B cell (primary cell): ENCODE results near the gene TSC22D2. TPM values are rescaled to one million over a fixed set of nuclear protein-coding genes. Genes with fewer than 3 reads are reported as not detected.

Source experiments
- ATAC-seq: fragments of 200-7000 bp; cut with Tn5 transposase; one replicate; pipeline ENCODE4 v1.10.0; 2021; ENCODE audit warnings: low read depth, mild to moderate bottlenecking, moderate number of reproducible peaks, moderate library complexity
- CTCF ChIA-PET: fragments of 350-600 bp; sonication (Branson Sonifier 250); formaldehyde crosslinking; loops from one replicate; lab custom pipeline; 2021; ENCODE audit warnings: antibody characterized with exemption, inconsistent platforms; lab: Charles Lee
- POLR2A ChIA-PET: fragments of 350-600 bp; sonication (Branson Sonifier 250); formaldehyde crosslinking; loops from one replicate; lab custom pipeline; 2021; ENCODE audit warnings: antibody characterized with exemption; lab: Charles Lee
- DNase-seq: peaks from one replicate; pipeline ENCODE4 v3.0.0; 2013
- H2AFZ ChIP-seq: 2 replicates; pipeline ENCODE4 v1.6.1; 2012; ENCODE audit warnings: mild to moderate bottlenecking, low read depth, low read length; ENCODE audit not compliant: insufficient read depth, poor library complexity, severe bottlenecking
- H3K27ac ChIP-seq, 2 donors: 1 replicate in 1 of 2; 2 replicates in 1 of 2; pipeline ENCODE4 v1.5.1; 2012 to 2013; ENCODE audit warnings: low read length in 2 of 2, mild to moderate bottlenecking in 2 of 2, moderate library complexity in 1 of 2
- H3K27me3 ChIP-seq, 4 experiments: fragments of 200-600 bp in 1 of 4; sonication (generic) in 1 of 4; replicated peaks in 1 of 4; 1 replicate in 2 of 4; 2 replicates in 2 of 4; pipeline versions ENCODE4 v1.6.1 to v1.7.0; 2013 to 2016; ENCODE audit warnings: low read length in 3 of 4, mild to moderate bottlenecking in 2 of 4, mixed read lengths in 1 of 4, moderate library complexity in 1 of 4; ENCODE audit not compliant: insufficient read depth in 4 of 4, control insufficient read depth in 3 of 4; ENCODE audit errors: control extremely low read depth in 1 of 4
- H3K36me3 ChIP-seq, 2 experiments: replicated peaks in 1 of 2; 1 replicate in 1 of 2; 2 replicates in 1 of 2; pipeline versions ENCODE4 v1.6.1 to v1.7.1; 2013; ENCODE audit warnings: low read length in 1 of 2; ENCODE audit not compliant: insufficient read depth in 2 of 2, control insufficient read depth in 1 of 2; ENCODE audit errors: control extremely low read depth in 1 of 2, extremely low read depth in 1 of 2
- H3K4me1 ChIP-seq, 2 donors: fragments of 200-600 bp in 1 of 2; sonication (generic) in 1 of 2; 1 replicate in 1 of 2; 2 replicates in 1 of 2; pipeline versions ENCODE4 v1.5.1 to v1.6.1; 2013 to 2017; ENCODE audit warnings: low read length in 2 of 2; ENCODE audit not compliant: control insufficient read depth in 2 of 2, insufficient read depth in 2 of 2
- H3K4me2 ChIP-seq: replicated peaks from 2 replicates; pipeline ENCODE3; 2012; ENCODE audit warnings: mild to moderate bottlenecking, low read depth, low read length; ENCODE audit not compliant: poor library complexity, severe bottlenecking
- H3K4me3 ChIP-seq, 5 experiments: fragments of 200-600 bp in 1 of 5; sonication (generic) in 1 of 5; 1 replicate in 3 of 5; 2 replicates in 2 of 5; pipeline versions ENCODE4 v1.5.1 to v1.7.0; 2011 to 2016; ENCODE audit warnings: low read length in 4 of 5, mild to moderate bottlenecking in 4 of 5, low read depth in 2 of 5, control low read depth in 1 of 5, moderate library complexity in 1 of 5; ENCODE audit not compliant: insufficient read depth in 1 of 5; ENCODE audit errors: control extremely low read depth in 1 of 5, extremely low read depth in 1 of 5
- H3K79me2 ChIP-seq: fragments of 200-600 bp; sonication (generic); one replicate; pipeline ENCODE4 v1.6.0; 2016; ENCODE audit warnings: low read length; ENCODE audit not compliant: control insufficient read depth, insufficient read depth
- H3K9ac ChIP-seq: fragments of 200-600 bp; sonication (generic); 2 replicates; pipeline ENCODE4 v1.6.1; 2017; ENCODE audit warnings: mild to moderate bottlenecking, low read length, moderate library complexity
- H3K9me3 ChIP-seq, 3 donors: one replicate each; pipeline versions ENCODE4 v1.6.1 to v1.7.1; 2013; ENCODE audit warnings: low read length in 2 of 3; ENCODE audit not compliant: control insufficient read depth in 2 of 3, insufficient read depth in 1 of 3; ENCODE audit errors: control extremely low read depth in 1 of 3
- H4K20me1 ChIP-seq: 2 replicates; pipeline ENCODE4 v1.6.0; 2012; ENCODE audit warnings: mild to moderate bottlenecking, low read length; ENCODE audit not compliant: insufficient read depth, control insufficient read depth, poor library complexity, severe bottlenecking
- H3K27ac Mint-ChIP-seq: one replicate; pipeline ENCODE4 v1.8.0; 2021; ENCODE audit warnings: mixed read lengths
- H3K27me3 Mint-ChIP-seq: one replicate; pipeline ENCODE4 v1.8.0; 2021; ENCODE audit warnings: mixed read lengths
- H3K4me1 Mint-ChIP-seq: one replicate; pipeline ENCODE4 v1.8.0; 2021; ENCODE audit warnings: mixed read lengths
- H3K4me3 Mint-ChIP-seq: one replicate; pipeline ENCODE4 v1.8.0; 2021; ENCODE audit warnings: mixed read lengths
- H3K9me3 Mint-ChIP-seq: one replicate; pipeline ENCODE4 v1.8.0; 2022; ENCODE audit warnings: mixed read lengths; ENCODE audit not compliant: insufficient read depth
- EZH2 ChIP-seq: IDR thresholded peaks from 2 replicates; pipeline ENCODE4 v1.6.1; 2012; ENCODE audit warnings: borderline replicate concordance, low read depth, mild to moderate bottlenecking, moderate library complexity, low read length; ENCODE audit not compliant: insufficient read depth, poor library complexity, severe bottlenecking
- WGBS: methylation state at CpG from one replicate; pipeline ENCODE4 v1.1.5; 2013; ENCODE audit warnings: missing lambda C conversion rate; ENCODE audit not compliant: insufficient coverage; 5-methylcytosine and 5-hydroxymethylcytosine counted together
- intact Hi-C: fragments of 100-400 bp; cut with micrococcal nuclease; formaldehyde crosslinking; loops from one replicate; pipeline ENCODE4 v1.10.0; 2022
- polyA plus RNA-seq: library from polyadenylated mRNA; depleted of rRNA; stranded (reverse); fragments of >200 nt; gene quantifications from 2 replicates; pipeline ENCODE4 v1.2.3, GENCODE V29; 2012
- total RNA-seq, 2 donors: library from RNA; stranded (reverse); fragments of 120-200 nt in 1 of 2; gene quantifications; 1 replicate in 1 of 2; 2 replicates in 1 of 2; pipeline versions ENCODE4 v1.2.3 to v1.2.4, GENCODE V29; 2013 to 2022
- TF ChIP-seq, protein P1 (sequence below): fragments of 200-600 bp; IDR thresholded peaks from one replicate; pipeline ENCODE4 v1.8.0; 2022; ENCODE audit warnings: antibody characterized with exemption, mild to moderate bottlenecking

The TSC22D2 gene
- total and polyA plus RNA-seq, 2 donors (not counting 1 experiment from before 2014, with no cell fraction given) = 17.2 to 45.9 TPM

DNA sequence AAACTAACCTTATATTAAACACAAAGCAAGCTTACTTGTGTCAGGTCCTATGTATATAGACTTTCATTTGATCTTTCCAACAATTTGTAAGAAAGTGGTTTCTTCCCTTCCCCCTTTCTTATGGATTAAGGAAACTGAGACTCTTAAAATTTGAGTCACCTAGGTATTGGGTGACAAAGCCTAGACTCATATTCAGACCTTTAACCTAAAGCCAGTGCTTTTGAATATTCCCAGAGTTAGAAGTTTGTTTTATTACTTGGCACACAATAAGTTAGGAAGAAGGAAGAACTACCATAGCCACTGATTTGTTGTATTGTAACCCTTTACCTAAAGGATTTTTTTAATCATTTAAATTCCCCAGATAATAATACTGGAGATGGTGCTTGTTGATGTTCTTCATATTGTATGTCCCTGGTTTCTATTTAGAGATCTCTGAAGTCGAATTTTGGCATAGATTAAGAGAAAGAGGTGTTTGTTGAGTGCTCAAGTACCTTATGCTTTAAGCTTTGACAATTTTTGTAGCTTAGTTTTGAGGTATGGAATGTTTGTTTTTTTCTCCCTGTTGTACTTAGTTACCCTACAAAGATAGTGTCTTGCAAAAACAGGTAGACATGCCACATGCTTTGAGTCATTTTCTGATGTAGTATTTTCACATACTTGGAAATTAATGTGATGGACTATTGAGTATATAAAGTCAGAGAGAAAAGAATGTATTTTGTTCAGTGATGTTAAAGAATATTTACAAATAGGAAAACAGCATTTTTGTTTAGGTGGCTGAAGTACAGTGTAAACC lies 11.2 kb downstream of the TSC22D2 start:
- intact Hi-C loops = no loop called here
- ChIA-PET POLR2A (no interaction called here), CTCF (interaction anchor here (1.5 kb wide), 1 partner anchor 9 kb away, joined by 5 read pairs; no protein-coding TSS in a partner anchor)
- no peak for ATAC-seq
- Mint-ChIP-seq H3K4me1 (peaks cover 62% of the 10 kb centered on the region), H3K27ac (no peak overlapping the region), H3K27me3 (no peaks in the 10 kb centered on the region), H3K9me3 (no peaks in the 10 kb centered on the region), H3K4me3 (no peak overlapping the region)
- H2AFZ ChIP-seq = no peak overlapping the region
- peaks cover 0 to 24% of the 10 kb centered on the region in 2 experiments for H3K36me3 ChIP-seq
- H3K79me2 ChIP-seq = peaks cover 90% of the 10 kb centered on the region
- DNase-seq = no peak
- H3K9ac ChIP-seq = no peak overlapping the region
- no peak overlapping the region for H3K27ac ChIP-seq
- WGBS = no CpG with 5 or more reads among the region's 1 CpG
- H3K4me3 ChIP-seq = no peak overlapping the region
- H4K20me1 ChIP-seq = peaks cover 77% of the 10 kb centered on the region
- peaks cover 2 to 12% of the 10 kb centered on the region in 2 donors for H3K4me1 ChIP-seq
- TF ChIP-seq EZH2 = no peak
- TF ChIP-seq, protein P1, sequence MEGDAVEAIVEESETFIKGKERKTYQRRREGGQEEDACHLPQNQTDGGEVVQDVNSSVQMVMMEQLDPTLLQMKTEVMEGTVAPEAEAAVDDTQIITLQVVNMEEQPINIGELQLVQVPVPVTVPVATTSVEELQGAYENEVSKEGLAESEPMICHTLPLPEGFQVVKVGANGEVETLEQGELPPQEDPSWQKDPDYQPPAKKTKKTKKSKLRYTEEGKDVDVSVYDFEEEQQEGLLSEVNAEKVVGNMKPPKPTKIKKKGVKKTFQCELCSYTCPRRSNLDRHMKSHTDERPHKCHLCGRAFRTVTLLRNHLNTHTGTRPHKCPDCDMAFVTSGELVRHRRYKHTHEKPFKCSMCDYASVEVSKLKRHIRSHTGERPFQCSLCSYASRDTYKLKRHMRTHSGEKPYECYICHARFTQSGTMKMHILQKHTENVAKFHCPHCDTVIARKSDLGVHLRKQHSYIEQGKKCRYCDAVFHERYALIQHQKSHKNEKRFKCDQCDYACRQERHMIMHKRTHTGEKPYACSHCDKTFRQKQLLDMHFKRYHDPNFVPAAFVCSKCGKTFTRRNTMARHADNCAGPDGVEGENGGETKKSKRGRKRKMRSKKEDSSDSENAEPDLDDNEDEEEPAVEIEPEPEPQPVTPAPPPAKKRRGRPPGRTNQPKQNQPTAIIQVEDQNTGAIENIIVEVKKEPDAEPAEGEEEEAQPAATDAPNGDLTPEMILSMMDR = no peak
- H3K9me3 ChIP-seq = no peaks in the 10 kb centered on the region
- no peak overlapping the region for H3K4me2 ChIP-seq
- no peaks in the 10 kb centered on the region for H3K27me3 ChIP-seq

DNA sequence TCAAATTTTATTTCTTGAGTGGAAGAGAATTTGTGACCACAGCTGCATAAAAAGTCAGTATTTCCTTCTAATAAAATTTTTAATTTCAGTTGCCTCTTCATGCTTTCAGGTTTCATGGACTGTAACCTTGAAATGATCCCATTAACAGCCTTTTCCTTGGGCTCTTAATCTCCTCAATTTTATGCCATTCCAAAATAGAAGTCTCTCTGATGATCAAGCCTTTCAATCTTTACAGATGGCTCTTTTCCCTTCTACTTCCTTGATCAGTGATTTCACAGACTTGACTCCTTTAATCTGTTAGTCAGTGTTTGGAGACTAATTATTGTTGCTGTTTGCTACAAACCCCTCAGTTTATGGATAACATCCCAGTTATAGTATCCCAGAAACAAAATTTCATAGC lies 11.9 kb downstream of the TSC22D2 start:
- TF ChIP-seq EZH2 = no peak
- TF ChIP-seq, protein P1 = no peak
- Mint-ChIP-seq H3K4me1 (peaks cover 55% of the 10 kb centered on the region), H3K27me3 (no peaks in the 10 kb centered on the region), H3K9me3 (no peaks in the 10 kb centered on the region), H3K27ac (no peak overlapping the region), H3K4me3 (no peak overlapping the region)
- Histone ChIP-seq H3K4me2 (no peak overlapping the region), H3K79me2 (peaks cover 90% of the 10 kb centered on the region), H3K27ac (no peak overlapping the region), H3K36me3 (peaks cover 0 to 18% of the 10 kb centered on the region in 2 experiments), H2AFZ (no peak overlapping the region), H3K27me3 (no peaks in the 10 kb centered on the region), H3K4me3 (no peak overlapping the region), H3K4me1 (peaks cover 0 to 6% of the 10 kb centered on the region in 2 donors), H3K9me3 (no peaks in the 10 kb centered on the region), H3K9ac (no peak overlapping the region), H4K20me1 (peaks cover 76% of the 10 kb centered on the region)
- CTCF ChIA-PET = interaction anchor here (0.5 to 1.5 kb wide), 2 partner anchors 10 to 328 kb away, joined by 4 to 5 read pairs; no protein-coding TSS in a partner anchor
- DNase-seq (no peak), ATAC-seq (no peak)
- POLR2A ChIA-PET = no interaction called here
- intact Hi-C loops = no loop called here
